H1 (cell line): ENCODE results near the gene CELSR1. TPM values are rescaled to one million over a fixed set of nuclear protein-coding genes. Genes with fewer than 3 reads are reported as not detected.

Source experiments
- CTCF ChIA-PET: fragments of 300-600 bp; sonication (Branson Sonifier 250); formaldehyde crosslinking; loops from one replicate; lab custom pipeline; 2021; ENCODE audit not compliant: partially characterized antibody; lab: Charles Lee
- POLR2A ChIA-PET: fragments of 300-600 bp; sonication (Branson Sonifier 250); formaldehyde crosslinking; loops from one replicate; lab custom pipeline; 2021; ENCODE audit warnings: inconsistent platforms; ENCODE audit not compliant: partially characterized antibody; lab: Charles Lee
- DNase-seq, 2 experiments: peaks; one replicate each; pipeline versions ENCODE4 v3.0.0 to v3.0.0-alpha.2; 2010 to 2022; ENCODE audit warnings: low spot score in 2 of 2, low read depth in 1 of 2, mixed read lengths in 1 of 2
- FAIRE-seq: peaks from 2 replicates; lab custom pipeline; 2011; peaks lifted over from hg19 to GRCh38; lab: Jason Lieb, UNC
- H2AFZ ChIP-seq: 2 replicates; pipeline ENCODE4 v1.8.1; 2012; ENCODE audit warnings: low read length, inconsistent platforms
- H2AK5ac ChIP-seq: 2 replicates; pipeline ENCODE4 v1.6.1; 2013; ENCODE audit warnings: low read depth, low read length
- H2BK120ac ChIP-seq: replicated peaks from 2 replicates; pipeline ENCODE3; 2013; ENCODE audit warnings: low read depth, low read length, inconsistent platforms
- H2BK12ac ChIP-seq: 2 replicates; pipeline ENCODE4 v1.6.1; 2013; ENCODE audit warnings: low read depth, low read length
- H2BK15ac ChIP-seq: 2 replicates; pipeline ENCODE4 v1.6.1; 2013; ENCODE audit warnings: low read length
- H2BK20ac ChIP-seq: 2 replicates; pipeline ENCODE4 v1.6.1; 2013; ENCODE audit warnings: low read length
- H2BK5ac ChIP-seq: 2 replicates; pipeline ENCODE4 v1.6.1; 2013; ENCODE audit warnings: low read depth, low read length
- H3K14ac ChIP-seq: 2 replicates; pipeline ENCODE4 v1.6.1; 2013; ENCODE audit warnings: inconsistent platforms; ENCODE audit not compliant: insufficient read length
- H3K18ac ChIP-seq: 2 replicates; pipeline ENCODE4 v1.6.1; 2013; ENCODE audit warnings: low read length; ENCODE audit errors: extremely low read depth
- H3K23ac ChIP-seq: 2 replicates; pipeline ENCODE4 v1.6.1; 2013; ENCODE audit warnings: inconsistent platforms; ENCODE audit not compliant: insufficient read length
- H3K23me2 ChIP-seq: 2 replicates; pipeline ENCODE4 v1.6.1; 2013; ENCODE audit warnings: low read depth, low read length
- H3K27ac ChIP-seq: 2 replicates; pipeline ENCODE4 v1.6.1; 2011; ENCODE audit warnings: low read depth, low read length, inconsistent platforms
- H3K27me3 ChIP-seq, 4 experiments: replicated peaks in 1 of 4; 1 replicate in 1 of 4; 2 replicates in 3 of 4; pipeline versions ENCODE4 v1.6.1 to v1.8.1; 2011 to 2013; ENCODE audit warnings: low read length in 3 of 4, mild to moderate bottlenecking in 3 of 4, inconsistent platforms in 2 of 4, mixed read lengths in 2 of 4, moderate library complexity in 1 of 4; ENCODE audit not compliant: control insufficient read depth in 3 of 4, insufficient read depth in 3 of 4; ENCODE audit errors: extremely low read depth in 1 of 4
- H3K36me3 ChIP-seq, 4 experiments: 2 replicates each; pipeline versions ENCODE4 v1.6.1 to v1.8.1; 2011 to 2013; ENCODE audit warnings: mild to moderate bottlenecking in 4 of 4, low read length in 3 of 4, moderate library complexity in 2 of 4, control low read depth in 1 of 4, inconsistent platforms in 1 of 4; ENCODE audit not compliant: insufficient read depth in 4 of 4, control insufficient read depth in 2 of 4
- H3K4ac ChIP-seq: replicated peaks from 2 replicates; pipeline ENCODE3; 2013; ENCODE audit warnings: low read length, low read depth, mixed read lengths, inconsistent platforms; ENCODE audit not compliant: insufficient read length
- H3K4me1 ChIP-seq, 4 experiments: replicated peaks in 1 of 4; 1 replicate in 1 of 4; 2 replicates in 3 of 4; pipeline versions ENCODE4 v1.6.1 to v1.8.1; 2011 to 2013; ENCODE audit warnings: low read length in 3 of 4, inconsistent platforms in 2 of 4, mixed read lengths in 1 of 4; ENCODE audit not compliant: insufficient read depth in 4 of 4, control insufficient read depth in 3 of 4
- H3K4me2 ChIP-seq, 2 experiments: 2 replicates each; pipeline versions ENCODE4 v1.6.1 to v1.8.1; 2011 to 2013; ENCODE audit warnings: low read depth in 2 of 2, low read length in 2 of 2, control low read depth in 1 of 2, inconsistent platforms in 1 of 2, mild to moderate bottlenecking in 1 of 2; ENCODE audit not compliant: insufficient read depth in 1 of 2
- H3K4me3 ChIP-seq, 4 experiments: fragments of 200-600, 300-600 bp in 1 of 4; sonication (generic), shearing (Covaris generic), sonication (Bioruptor Twin) in 1 of 4; 2 replicates each; pipeline versions ENCODE4 v1.5.1 to v1.8.1; 2011 to 2016; ENCODE audit warnings: low read length in 4 of 4, low read depth in 3 of 4, control low read depth in 2 of 4, inconsistent platforms in 2 of 4, mild to moderate bottlenecking in 2 of 4, mixed read lengths in 1 of 4, moderate library complexity in 1 of 4; ENCODE audit not compliant: insufficient read depth in 2 of 4; ENCODE audit errors: extremely low read depth in 1 of 4
- H3K56ac ChIP-seq: replicated peaks from 2 replicates; pipeline ENCODE3; 2013; ENCODE audit warnings: low read depth, mild to moderate bottlenecking, mixed read lengths, low read length, inconsistent platforms; ENCODE audit not compliant: insufficient read length
- H3K79me1 ChIP-seq: 2 replicates; pipeline ENCODE4 v1.6.1; 2013; ENCODE audit warnings: low read depth, low read length, control low read depth
- H3K79me2 ChIP-seq, 2 experiments: 2 replicates each; pipeline versions ENCODE4 v1.6.1 to v1.8.1; 2012 to 2013; ENCODE audit warnings: low read length in 2 of 2, mild to moderate bottlenecking in 2 of 2, inconsistent platforms in 1 of 2; ENCODE audit not compliant: insufficient read depth in 2 of 2, control insufficient read depth in 1 of 2
- H3K9ac ChIP-seq, 4 experiments: replicated peaks in 1 of 4; 1 replicate in 1 of 4; 2 replicates in 3 of 4; pipeline versions ENCODE4 v1.6.1 to v1.8.1; 2011 to 2013; ENCODE audit warnings: low read depth in 3 of 4, low read length in 3 of 4, control low read depth in 2 of 4, mild to moderate bottlenecking in 2 of 4, moderate library complexity in 2 of 4, inconsistent platforms in 1 of 4; ENCODE audit errors: extremely low read depth in 1 of 4
- H3K9me3 ChIP-seq, 2 experiments: 2 replicates each; pipeline versions ENCODE4 v1.6.1 to v1.8.1; 2012 to 2013; ENCODE audit warnings: mild to moderate bottlenecking in 2 of 2, moderate library complexity in 2 of 2, control low read depth in 1 of 2, inconsistent platforms in 1 of 2, low read depth in 1 of 2, low read length in 1 of 2, mixed read lengths in 1 of 2; ENCODE audit not compliant: insufficient read depth in 2 of 2
- H4K20me1 ChIP-seq, 2 experiments: replicated peaks in 1 of 2; 2 replicates each; pipeline versions ENCODE3 to v1.8.1; 2011 to 2013; ENCODE audit warnings: inconsistent platforms in 2 of 2, low read length in 2 of 2, mild to moderate bottlenecking in 1 of 2; ENCODE audit not compliant: insufficient read depth in 2 of 2, control insufficient read depth in 1 of 2
- H4K5ac ChIP-seq: 2 replicates; pipeline ENCODE4 v1.6.1; 2013; ENCODE audit warnings: low read length, low read depth, mixed read lengths, inconsistent platforms; ENCODE audit not compliant: insufficient read length
- H4K8ac ChIP-seq: 2 replicates; pipeline ENCODE4 v1.8.0; 2013; ENCODE audit warnings: mild to moderate bottlenecking, moderate library complexity, low read length, inconsistent platforms; ENCODE audit not compliant: insufficient read depth; ENCODE audit errors: extremely low read depth
- H4K91ac ChIP-seq: replicated peaks from 2 replicates; pipeline ENCODE3; 2013; ENCODE audit warnings: low read length, mixed read lengths, inconsistent platforms; ENCODE audit not compliant: insufficient read length
- CHD2 ChIP-seq: IDR thresholded peaks from 2 replicates; pipeline ENCODE4 v1.6.1; 2012; ENCODE audit warnings: low read length, improper control_type of control experiment
- CTBP2 ChIP-seq: IDR thresholded peaks from 2 replicates; pipeline ENCODE4 v1.7.0; 2011; ENCODE audit warnings: borderline replicate concordance, mild to moderate bottlenecking, moderate library complexity, mixed read lengths, low read length; ENCODE audit not compliant: insufficient read depth, insufficient read length
- GTF2F1 ChIP-seq: IDR thresholded peaks from 2 replicates; pipeline ENCODE4 v1.6.1; 2012; ENCODE audit warnings: low read depth, low read length, improper control_type of control experiment, borderline replicate concordance
- KDM5A ChIP-seq: fragments of 200-600 bp; IDR thresholded peaks from 2 replicates; pipeline ENCODE4 v1.7.1; 2012; ENCODE audit warnings: mild to moderate bottlenecking, low read length, inconsistent platforms, mixed read lengths
- NANOG ChIP-seq: IDR thresholded peaks from 2 replicates; pipeline ENCODE4 v1.6.1; 2011; ENCODE audit warnings: low read length, low read depth, mild to moderate bottlenecking, inconsistent platforms; ENCODE audit not compliant: insufficient read depth, poor library complexity, severe bottlenecking
- PHF8 ChIP-seq: fragments of 200-600 bp; sonication (generic); conservative IDR thresholded peaks from 2 replicates; pipeline ENCODE4 v1.7.1; 2012; ENCODE audit warnings: low read depth, mild to moderate bottlenecking, inconsistent platforms, low read length, moderate library complexity
- SP1 ChIP-seq: IDR thresholded peaks from 2 replicates; pipeline ENCODE4 v1.6.1; 2011; ENCODE audit warnings: low read depth, low read length
- SP4 ChIP-seq: IDR thresholded peaks from 2 replicates; pipeline ENCODE4 v1.6.1; 2012; ENCODE audit warnings: low read length, inconsistent platforms
- TAF7 ChIP-seq: optimal IDR thresholded peaks from 2 replicates; pipeline ENCODE3; 2011; ENCODE audit warnings: low read depth, mild to moderate bottlenecking, inconsistent platforms, low read length, moderate library complexity, borderline replicate concordance
- WGBS, 2 experiments: shearing (Covaris generic) in 1 of 2; methylation state at CpG; one replicate each; pipeline versions ENCODE4 v1.1.6 to v1.1.7; 2013 to 2015; ENCODE audit warnings: low lambda C conversion rate in 2 of 2, mixed read lengths in 2 of 2, inconsistent platforms in 1 of 2, low coverage in 1 of 2, missing lambda C conversion rate in 1 of 2; ENCODE audit not compliant: insufficient replicate concordance in 2 of 2, insufficient coverage in 1 of 2, insufficient read length in 1 of 2; ENCODE audit errors: extremely low coverage in 1 of 2, missing lambda C conversion rate in 1 of 2; 5-methylcytosine and 5-hydroxymethylcytosine counted together
- polyA plus RNA-seq, 7 experiments: library from polyadenylated mRNA; depleted of rRNA in 3 of 7; stranded (reverse) in 5 of 7; unstranded in 2 of 7; fragments of >200 nt in 5 of 7; fragments of 200-250 nt in 2 of 7; gene quantifications; 1 replicate in 5 of 7; 2 replicates in 1 of 7; 4 replicates in 1 of 7; pipeline versions ENCODE4 v1.2.1 to v1.2.3, GENCODE V29; 2011 to 2013; ENCODE audit warnings: missing spikeins in 2 of 7, mixed read lengths in 2 of 7
- total RNA-seq: library from RNA; stranded (reverse); fragmentation: NEBNext Ultra II Directional; extraction: Animal tissue kit (Norgen Biotek cat#: 25700); gene quantifications from 2 replicates; pipeline ENCODE4 v1.2.1, GENCODE V29; 2021
- TF ChIP-seq, protein P1 (sequence below): IDR thresholded peaks from 2 replicates; pipeline ENCODE4 v1.6.1; 2011; ENCODE audit warnings: low read length, improper control_type of control experiment
- TF ChIP-seq, protein P2 (sequence below): IDR thresholded peaks from 2 replicates; pipeline ENCODE4 v1.6.1; 2012; ENCODE audit warnings: low read length, inconsistent platforms

The CELSR1 gene
- total and polyA plus RNA-seq, 2 of the 8 experiments (the other 6 are each of a cell fraction or from before 2014, with no cell fraction given): 9.0 to 12.4 TPM

DNA sequence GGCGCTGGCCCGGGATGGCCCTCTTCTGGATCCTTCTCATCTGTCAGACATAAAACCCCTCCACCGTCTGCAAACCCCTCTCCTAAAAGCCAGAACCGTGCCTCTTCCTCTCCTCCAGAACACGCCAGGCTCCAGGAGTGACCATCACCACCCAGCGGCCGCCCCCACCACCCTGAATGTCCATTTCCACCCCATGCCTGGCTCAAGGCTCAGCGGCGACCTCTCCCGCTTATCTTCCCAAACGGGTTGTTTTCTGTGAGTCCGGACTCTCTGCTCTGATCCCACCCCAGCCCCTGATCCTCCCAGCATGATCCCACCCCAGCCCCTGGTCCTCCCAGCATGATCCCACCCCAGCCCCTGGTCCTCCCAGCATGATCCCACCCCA lies 37.6 kb downstream of the CELSR1 start:
- Histone ChIP-seq H2BK20ac (no peak overlapping the region), H3K23me2 (no peaks in the 10 kb centered on the region), H3K27me3 (no peaks in the 10 kb centered on the region), H3K9ac (no peak overlapping the region; a peak in 1 of 7 replicates), H2BK15ac (no peak overlapping the region), H4K91ac (no peak overlapping the region), H2AFZ (no peak overlapping the region), H3K36me3 (no peaks in the 10 kb centered on the region), H2BK12ac (0 out of 2 replicates have a peak overlapping the region, but pooled peaks have one; percentile 9), H3K18ac (no peak overlapping the region), H3K79me1 (peaks cover 2% of the 10 kb centered on the region; the same call in 1 of the 2 replicates), H2AK5ac (no peak overlapping the region), H3K9me3 (no peaks in the 10 kb centered on the region), H3K56ac (no peak overlapping the region), H2BK5ac (peak overlapping the region; percentile 56; the same call in 1 of the 2 replicates), H3K27ac (no peak overlapping the region), H3K4me1 (peaks cover 3 to 22% (median 11%) of the 10 kb centered on the region in 4 experiments), H4K8ac (no peak overlapping the region), H3K23ac (no peak overlapping the region), H3K4ac (no peak overlapping the region), H3K14ac (no peak overlapping the region), H4K20me1 (no peaks in the 10 kb centered on the region), H4K5ac (no peak overlapping the region), H3K79me2 (no peaks in the 10 kb centered on the region), H2BK120ac (no peak overlapping the region), H3K4me2 (peak overlapping the region; percentile 16 to 56), H3K4me3 (peak overlapping the region in 1 of 4 experiments; percentile 25; a peak in 1 of 8 replicates)
- CTCF ChIA-PET: interaction anchor here (0.5 to 3.7 kb wide), 8 partner anchors 10 to 42 kb away, joined by 3 to 10 read pairs (median 4); no protein-coding TSS in a partner anchor
- WGBS, 2 experiments: 74% methylated on average over 7 of the region's 12 CpGs; no CpG with 5 or more reads in 1 of the 2 experiments
- FAIRE-seq: no peak
- TF ChIP-seq SP4: no peak
- TF ChIP-seq CHD2: no peak
- TF ChIP-seq, protein P1, sequence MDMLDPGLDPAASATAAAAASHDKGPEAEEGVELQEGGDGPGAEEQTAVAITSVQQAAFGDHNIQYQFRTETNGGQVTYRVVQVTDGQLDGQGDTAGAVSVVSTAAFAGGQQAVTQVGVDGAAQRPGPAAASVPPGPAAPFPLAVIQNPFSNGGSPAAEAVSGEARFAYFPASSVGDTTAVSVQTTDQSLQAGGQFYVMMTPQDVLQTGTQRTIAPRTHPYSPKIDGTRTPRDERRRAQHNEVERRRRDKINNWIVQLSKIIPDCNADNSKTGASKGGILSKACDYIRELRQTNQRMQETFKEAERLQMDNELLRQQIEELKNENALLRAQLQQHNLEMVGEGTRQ: no peak
- no peak for TF ChIP-seq CTBP2
- TF ChIP-seq GTF2F1: no peak
- TF ChIP-seq PHF8: no peak
- no peak for TF ChIP-seq SP1
- TF ChIP-seq, protein P2, sequence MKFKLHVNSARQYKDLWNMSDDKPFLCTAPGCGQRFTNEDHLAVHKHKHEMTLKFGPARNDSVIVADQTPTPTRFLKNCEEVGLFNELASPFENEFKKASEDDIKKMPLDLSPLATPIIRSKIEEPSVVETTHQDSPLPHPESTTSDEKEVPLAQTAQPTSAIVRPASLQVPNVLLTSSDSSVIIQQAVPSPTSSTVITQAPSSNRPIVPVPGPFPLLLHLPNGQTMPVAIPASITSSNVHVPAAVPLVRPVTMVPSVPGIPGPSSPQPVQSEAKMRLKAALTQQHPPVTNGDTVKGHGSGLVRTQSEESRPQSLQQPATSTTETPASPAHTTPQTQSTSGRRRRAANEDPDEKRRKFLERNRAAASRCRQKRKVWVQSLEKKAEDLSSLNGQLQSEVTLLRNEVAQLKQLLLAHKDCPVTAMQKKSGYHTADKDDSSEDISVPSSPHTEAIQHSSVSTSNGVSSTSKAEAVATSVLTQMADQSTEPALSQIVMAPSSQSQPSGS: no peak
- no peak for TF ChIP-seq TAF7
- TF ChIP-seq NANOG: no peak
- no peak for TF ChIP-seq KDM5A
- no peak for DNase-seq
- POLR2A ChIA-PET: interaction anchor here (0.6 to 1.3 kb wide), 2 partner anchors 12 to 18 kb away, joined by 3 read pairs; no protein-coding TSS in a partner anchor
